Hematopoietic multipotent progenitor cell treated with erythropoietin and hydrocortisone succinate and interleukin-3 and kit ligand, for 4 days (in vitro differentiated cells): ENCODE measurements around the gene AIPL1.

ENCODE experiments used
- DNase-seq: peaks from one replicate; pipeline ENCODE4 v3.0.0-alpha.2; 2015

Gene AIPL1

DNA sequence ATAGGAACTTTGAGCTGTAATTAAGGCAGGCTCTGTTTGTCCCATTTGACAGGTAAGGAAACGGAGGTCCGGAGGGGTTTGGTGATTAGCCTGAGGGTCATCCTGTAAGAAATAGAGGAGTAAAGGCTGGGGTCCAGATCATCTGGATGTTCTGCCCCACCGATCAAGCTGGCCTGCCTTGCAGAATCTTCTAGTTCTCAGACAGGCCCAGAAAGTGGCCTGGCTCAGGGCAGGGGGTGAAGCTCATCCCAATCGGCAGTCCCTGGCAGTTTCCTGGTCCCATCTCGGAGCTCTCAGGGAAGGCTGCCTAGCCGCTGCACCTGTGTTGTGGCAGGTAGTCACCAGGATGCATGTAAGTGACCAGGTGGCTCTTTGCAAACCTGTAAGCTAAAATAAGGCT is 13.6 kb upstream of the AIPL1 start:
- no peak for DNase-seq

GRCh38 chr17:6446516-6447100 is 11.7 kb upstream of the AIPL1 start:
- no peak for DNase-seq

GRCh38 chr17:6444571-6445335 is 9.8 kb upstream of the AIPL1 start:
- DNase-seq, result no peak

DNA sequence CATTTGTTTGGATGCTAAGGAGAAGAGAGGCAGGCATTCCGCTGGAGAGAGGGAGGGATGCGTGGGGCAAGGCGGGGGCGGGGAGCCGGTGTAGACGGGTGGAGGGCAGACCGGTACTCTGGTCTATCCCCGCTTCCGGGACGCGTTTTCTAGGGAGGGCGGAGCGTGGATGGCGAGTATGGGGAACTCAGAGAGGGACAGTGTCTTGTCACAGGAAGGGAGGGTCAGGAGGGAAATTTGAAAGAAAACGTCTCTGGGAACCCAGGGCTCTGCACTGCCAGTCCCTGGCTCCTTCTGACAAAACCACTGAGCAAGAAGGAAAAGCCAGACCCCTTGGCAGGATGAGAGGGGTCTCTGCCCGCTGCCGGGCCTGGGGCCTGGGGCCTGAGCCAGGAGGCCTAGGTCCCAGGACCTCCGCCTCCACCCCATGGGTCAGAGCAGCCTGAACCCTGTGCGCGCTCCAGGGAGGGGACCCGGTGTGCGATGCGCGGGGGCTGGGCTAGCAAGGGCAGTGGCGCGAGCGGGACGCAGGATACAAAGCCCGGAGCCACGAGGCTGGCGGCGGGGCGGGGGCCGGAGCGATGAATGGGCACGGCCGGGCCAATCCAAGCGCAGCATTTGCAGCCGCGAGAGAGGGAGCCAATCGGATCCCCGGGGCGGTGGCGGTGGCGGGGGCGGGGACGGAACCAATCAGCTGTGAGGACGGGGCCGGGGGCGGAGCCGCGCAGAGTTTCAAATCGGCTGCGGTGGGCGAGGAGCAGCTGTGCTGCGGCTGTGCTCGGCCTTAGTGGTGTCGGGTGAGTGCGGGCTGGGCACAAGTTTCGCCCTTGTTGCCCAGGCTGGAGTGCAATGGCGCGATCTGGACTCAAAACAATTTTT is 9.0 kb upstream of the AIPL1 start, which contains the start of gene PIMREG:
TSS of gene PIMREG (plus strand) at position 764 of the 879 bp plus-strand sequence. CDS start 656 bp downstream, outside the sequence.
- peak; percentile 97 for DNase-seq

DNA sequence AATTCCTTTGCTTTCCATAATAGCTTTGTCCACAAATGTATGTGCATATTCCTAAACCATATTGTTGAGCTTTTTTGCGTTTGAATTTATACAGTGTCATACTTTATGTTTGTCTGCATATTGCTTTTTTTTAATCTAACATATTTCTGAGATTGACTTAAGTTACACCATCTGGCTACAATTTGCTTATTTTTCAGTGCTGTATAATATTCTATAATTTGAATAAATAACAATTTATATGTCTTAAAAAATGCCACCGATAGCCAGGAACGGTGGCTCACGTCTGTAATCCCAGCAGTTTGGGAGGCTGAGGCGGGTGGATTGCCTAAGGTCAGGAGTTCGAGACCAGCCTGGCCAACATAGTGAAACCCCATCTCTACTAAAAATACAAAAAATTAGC is 7.9 kb upstream of the AIPL1 start:
- no peak for DNase-seq

DNA sequence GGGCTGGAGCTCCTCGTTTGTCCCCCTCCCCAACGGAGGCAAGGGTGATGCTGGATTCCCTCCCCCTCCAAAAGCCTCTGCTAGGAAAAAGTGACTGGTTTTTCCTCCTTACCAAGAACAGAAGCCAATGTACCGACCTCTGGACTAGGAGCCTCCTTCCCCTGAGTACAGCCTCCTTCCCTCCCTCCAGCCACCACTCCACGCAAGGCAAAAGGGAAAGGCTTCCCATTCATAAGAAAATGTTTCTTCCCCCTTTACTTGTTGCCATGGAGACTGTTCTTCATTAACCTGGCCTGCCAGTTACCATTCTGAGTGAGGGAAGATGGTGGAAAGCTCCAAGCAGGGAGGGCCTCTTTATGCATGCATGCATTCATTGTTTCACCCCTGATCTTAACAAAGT is 5.0 kb upstream of the AIPL1 start:
- no peak for DNase-seq

DNA sequence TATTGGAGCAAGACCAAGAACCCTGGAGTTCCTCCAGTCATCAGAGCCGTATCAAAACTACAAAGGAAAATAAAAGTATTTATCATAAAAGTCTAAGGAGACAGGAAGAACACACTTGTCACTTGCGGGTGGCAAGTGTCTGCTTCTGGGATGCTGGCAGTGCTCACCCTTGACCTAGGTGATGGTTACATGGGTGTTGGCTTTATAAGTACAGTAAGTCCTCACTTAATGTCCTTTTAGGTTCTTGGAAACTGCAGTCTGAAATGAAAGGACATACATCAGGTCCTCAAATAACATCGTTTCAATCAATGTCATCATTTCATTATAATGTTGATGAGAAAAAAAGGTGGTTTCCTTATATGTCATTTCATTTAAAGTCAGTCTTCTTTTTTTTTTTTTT is 3.0 kb upstream of the AIPL1 start:
- no peak for DNase-seq

DNA sequence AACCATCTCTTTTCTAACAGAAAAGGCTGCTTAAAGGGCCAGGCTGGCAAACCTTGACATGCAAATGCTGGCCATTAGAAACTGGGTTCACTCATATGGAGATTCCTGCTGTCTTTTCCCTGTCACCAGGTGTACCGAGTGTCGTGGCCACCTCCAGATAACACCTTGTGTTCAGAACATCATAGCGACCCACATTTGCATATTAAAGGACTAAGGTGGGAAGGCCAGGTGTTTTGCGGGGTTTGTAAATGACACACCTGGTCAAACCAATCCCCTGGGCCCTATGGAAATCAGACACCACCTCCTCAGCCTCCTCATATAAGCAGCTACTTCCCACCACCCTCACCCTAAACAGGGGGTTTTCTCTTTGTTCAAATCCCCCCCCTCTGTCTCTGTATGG is 2.5 kb upstream of the AIPL1 start:
- no peak for DNase-seq

DNA sequence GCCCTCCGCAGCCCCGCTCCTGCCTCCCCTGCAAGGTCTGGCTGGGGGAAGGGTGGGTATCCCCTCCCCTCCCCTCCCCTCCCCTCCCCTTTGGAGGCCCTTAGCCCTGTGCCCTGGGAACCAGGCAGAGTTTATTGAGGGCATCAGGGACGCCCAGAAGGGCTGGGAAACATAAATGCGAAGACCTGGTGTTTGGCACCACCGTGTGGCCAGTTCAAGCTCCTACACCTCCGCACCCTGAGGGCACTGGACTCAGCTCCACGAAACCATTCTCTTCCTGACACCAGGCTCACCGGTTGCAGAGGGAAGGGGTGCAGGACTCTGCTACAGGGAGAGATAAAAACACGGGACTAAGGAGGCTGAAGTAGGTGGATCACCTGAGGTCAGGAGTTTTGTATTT is 1.0 kb upstream of the AIPL1 start:
- peak; percentile 81 for DNase-seq

DNA sequence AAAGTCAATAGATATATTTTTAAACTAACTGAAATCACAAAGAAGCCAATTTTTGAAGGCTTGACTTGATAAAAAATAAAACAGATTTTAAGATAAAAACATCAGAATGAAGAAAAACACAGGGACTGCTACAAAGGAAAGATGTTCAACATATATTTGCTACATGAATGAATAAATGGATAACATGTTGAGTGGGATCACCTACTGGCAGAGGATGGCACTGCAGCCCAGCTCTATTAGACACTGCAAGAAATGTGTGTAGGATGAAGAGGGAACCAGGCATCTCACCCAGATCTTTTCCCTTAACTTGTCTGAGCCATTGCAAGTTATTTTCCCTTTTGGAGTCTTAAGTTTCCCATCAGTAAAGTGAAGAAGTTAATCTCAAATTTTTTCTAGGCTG is 4.2 kb downstream of the AIPL1 start:
- peak; percentile 19 for DNase-seq

DNA sequence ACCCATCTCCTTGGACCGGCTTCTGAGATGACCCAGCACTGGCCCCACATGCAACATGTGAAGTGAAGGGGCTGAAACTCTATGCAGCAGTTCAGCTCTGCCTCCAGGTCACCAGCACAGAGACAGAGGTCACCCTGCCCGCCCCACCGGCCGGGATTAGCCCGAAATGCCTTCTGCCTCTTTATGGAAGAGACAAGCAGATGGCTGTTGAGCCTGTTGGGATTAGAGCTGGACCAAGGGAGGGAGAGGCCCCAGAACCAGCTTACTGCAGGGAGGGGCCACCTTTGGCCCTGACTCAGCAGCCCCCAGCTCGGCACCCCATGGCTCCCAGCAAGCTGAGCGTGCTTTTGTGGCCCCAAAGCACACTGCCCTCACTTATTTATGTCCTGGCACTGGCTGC is 5.7 kb downstream of the AIPL1 start:
- no peak for DNase-seq

GRCh38 chr17:6428207-6428965 is 6.5 kb downstream of the AIPL1 start:
- DNase-seq, result no peak

DNA sequence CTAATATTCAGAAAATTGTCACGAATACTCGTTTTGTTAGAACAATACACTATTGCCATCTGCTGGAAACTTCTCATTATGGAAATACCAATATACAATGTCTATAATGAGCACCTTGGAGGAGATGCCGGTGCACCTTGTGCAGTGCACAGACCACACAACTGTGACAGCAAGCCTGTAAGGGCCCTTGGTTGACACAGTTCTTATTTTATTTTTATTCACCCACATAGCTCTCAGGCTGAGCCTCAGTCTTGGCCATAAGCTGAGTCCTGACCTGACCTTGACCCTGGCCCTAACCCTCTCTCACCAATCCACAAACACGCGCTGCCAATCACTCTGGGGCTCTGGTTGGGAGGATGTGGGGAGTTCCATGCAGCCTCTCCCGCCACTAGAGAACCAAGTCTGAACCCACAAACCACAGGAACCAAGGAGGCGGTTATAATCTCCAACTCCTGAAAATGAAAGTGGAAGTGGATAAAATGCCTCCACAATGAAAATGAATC is 7.6 kb downstream of the AIPL1 start:
- peak; percentile 66 for DNase-seq

DNA sequence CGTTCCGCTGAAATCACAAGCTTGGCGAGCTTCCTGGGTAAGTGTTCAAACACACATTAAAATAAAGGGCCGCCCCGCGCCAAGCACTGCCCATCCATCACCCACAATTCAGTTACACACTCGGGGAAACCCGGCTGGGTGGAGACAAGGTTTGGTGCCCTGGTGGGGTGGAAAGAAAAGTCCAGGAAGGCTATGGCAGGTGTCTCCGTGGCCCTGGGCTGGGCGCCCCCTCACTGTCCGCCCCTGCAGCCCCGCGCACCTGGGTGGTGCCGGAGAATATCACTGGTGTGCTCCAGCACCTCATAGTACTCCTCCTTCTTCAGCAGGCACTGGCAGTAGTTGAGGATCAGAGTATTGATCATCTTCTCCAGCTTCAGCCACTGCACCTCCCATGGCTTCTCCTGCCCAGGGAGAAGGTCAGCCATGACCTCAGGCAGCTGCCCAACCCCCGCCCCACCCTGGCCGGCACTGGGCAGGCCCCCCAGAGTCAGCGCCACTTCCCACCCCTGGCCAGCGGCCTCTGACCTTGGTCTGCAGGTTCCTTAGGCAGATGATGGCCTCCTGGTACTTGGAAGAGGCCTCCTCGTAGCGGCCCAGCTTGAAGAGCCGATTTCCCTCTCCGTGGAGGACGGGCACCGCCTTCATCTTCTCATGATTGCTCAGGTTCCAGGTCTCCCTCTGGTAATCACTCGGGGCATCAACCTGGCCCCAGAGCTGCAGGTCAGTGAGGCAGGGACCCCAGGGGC is 8.4 kb downstream of the AIPL1 start:
- no peak for DNase-seq

DNA sequence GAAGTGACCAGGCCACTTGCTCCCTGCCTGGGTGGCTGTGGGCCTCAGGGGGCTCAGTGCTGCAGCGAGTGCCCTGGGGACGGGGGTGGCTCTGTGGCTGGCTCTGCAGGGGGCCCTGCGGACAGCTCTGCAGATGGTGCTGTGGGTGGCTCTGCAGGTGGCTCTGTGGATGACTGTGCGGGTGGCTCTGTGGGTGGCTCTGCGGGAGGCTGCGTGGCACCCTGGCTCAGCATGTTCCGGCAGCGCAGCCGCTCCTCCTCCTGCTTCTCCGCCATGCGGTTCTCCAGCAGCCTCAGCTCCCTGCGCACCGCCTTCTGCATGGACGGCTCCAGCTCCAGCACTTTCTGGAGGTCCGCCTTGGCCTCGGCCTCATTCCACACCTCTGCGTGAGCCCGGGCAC is 9.5 kb downstream of the AIPL1 start:
- DNase-seq, result no peak

DNA sequence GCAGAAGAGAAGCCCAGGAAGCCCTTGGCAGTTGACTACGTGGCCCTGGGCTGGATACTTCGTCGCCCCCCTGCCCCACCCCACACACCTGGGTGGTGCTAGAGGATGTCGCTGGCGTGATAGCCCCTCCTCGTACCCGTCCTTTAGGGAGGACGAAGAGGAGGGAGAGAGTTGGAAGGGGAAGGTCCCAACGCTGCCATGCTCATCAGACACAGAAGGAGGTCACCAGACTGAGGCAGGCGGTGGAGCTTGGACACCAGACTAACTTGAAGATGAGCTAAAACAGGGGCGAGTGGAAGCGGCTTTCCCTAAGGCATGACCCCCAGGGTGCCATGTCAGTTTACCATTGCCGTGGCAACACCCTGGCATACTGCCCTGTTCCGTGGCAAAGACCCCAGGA is 11.0 kb downstream of the AIPL1 start:
- no peak for DNase-seq

DNA sequence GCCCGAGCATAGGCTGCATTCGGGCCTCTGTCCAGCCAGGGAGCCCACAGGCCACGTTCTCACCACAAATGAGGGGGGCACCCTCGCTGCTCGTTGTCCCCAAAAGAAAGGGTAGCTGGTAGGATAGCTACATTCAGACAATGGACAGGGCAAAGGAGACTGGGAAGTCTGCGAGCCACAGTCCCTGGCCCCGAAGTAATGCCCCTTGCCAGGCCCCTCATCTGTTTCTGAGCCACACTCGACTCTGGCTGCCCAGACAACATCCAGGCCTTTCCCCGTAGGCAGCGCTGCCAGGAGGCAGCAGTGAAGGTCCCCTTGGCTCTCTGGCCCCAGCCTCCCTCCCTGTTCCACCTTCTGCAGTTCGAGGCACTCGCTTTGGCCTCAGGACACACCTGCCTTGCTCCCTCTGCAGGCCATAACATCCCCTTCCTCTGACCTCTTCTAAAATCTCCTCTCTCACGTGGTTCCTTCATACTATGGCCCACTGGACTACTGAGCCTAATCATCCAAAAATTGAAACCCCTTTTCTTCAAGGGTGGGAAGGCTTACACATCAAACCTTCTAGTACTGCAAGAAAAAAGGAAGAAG is 12.2 kb downstream of the AIPL1 start:
- no peak for DNase-seq

DNA sequence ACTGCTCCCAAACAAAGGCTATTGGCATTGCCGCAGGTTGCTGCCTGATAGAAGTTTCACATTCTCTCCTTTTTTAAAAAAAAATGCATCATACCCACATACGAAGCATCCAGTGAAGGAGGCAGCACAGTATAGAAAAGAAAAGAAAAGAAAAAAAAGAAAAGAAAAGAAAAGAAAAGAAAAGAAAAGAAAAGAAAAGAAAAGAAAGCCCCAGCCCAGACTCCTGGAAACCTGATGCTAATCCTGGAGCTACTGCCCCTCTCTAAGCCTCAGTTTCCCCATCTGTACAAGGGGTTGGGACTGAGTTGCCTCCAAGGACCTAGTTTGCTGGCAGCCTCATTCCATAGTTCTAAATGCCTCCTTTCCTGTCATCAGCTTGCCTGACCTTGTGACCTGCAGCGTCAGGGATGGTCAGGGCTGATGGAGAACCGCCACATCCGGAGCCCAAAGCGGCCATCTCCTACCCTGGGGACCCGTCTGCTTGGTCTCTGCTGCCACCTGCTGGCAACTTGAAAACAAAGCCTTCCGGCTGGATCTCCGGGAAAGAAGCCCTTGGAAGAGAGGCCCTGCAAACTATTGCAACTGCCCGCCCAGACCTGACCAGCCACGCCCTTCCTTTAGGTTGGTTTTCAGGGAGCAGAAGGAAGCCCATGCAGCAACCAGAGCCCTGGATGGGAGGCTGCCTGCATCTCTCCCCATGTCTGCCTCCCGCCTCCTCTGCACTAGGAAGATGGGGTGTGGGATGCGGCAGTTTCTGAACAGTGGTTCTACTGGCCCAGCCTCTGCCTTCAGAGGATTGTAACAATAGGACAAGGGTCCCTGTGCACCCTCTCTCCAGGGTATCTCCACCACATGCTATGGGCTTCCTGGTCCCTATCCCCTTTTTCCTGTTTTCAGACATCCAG is 13.0 kb downstream of the AIPL1 start:
- DNase-seq, result peak; percentile 86

- DNase-seq, result peak; percentile 46
Measured at GRCh38 chr17:6420173-6420641, 14.7 kb downstream of the AIPL1 start.

GRCh38 chr17:6415616-6416015 is 19.3 kb downstream of the AIPL1 start:
- no peak for DNase-seq
